DND-41 (cell line): ENCODE data around the gene MRPL44.

Source experiments
- EZH2 ChIP-seq: IDR thresholded peaks from 3 replicates; pipeline ENCODE4 v1.6.1; 2012; ENCODE audit warnings: borderline replicate concordance, low read depth, mild to moderate bottlenecking, moderate library complexity, low read length, inconsistent platforms; ENCODE audit not compliant: severe bottlenecking
- TF ChIP-seq, protein P1 (sequence below): IDR thresholded peaks from 2 replicates; pipeline ENCODE4 v1.5.1; 2012; ENCODE audit warnings: borderline replicate concordance, low read length, moderate library complexity, mild to moderate bottlenecking; ENCODE audit not compliant: poor library complexity, severe bottlenecking; ENCODE audit errors: extremely low read depth

DNA sequence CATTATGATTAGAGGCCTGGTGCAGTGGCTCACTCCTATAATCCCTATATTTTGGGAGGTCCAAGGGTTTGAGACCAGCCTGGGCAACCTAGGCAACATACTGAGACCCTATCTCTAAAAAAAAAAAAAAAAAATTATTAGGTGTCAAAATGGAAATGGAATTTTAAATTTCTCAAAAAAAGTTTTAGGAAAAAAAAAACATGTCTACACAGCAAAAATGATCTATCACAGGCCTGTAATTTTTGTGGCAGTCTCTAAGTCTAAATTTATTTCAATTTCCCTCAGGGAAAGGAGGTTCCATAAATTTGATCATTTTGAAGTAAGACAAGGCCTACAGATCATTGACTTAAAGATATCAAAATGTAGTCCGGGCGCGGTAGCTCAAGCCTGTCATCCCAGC, 16.3 kb downstream of the MRPL44 start:
- TF ChIP-seq EZH2 = no peak
- TF ChIP-seq, protein P1, sequence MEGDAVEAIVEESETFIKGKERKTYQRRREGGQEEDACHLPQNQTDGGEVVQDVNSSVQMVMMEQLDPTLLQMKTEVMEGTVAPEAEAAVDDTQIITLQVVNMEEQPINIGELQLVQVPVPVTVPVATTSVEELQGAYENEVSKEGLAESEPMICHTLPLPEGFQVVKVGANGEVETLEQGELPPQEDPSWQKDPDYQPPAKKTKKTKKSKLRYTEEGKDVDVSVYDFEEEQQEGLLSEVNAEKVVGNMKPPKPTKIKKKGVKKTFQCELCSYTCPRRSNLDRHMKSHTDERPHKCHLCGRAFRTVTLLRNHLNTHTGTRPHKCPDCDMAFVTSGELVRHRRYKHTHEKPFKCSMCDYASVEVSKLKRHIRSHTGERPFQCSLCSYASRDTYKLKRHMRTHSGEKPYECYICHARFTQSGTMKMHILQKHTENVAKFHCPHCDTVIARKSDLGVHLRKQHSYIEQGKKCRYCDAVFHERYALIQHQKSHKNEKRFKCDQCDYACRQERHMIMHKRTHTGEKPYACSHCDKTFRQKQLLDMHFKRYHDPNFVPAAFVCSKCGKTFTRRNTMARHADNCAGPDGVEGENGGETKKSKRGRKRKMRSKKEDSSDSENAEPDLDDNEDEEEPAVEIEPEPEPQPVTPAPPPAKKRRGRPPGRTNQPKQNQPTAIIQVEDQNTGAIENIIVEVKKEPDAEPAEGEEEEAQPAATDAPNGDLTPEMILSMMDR = no peak
